Measurements from ENCODE around the gene CFAP46. TPM values are rescaled to one million over a fixed set of nuclear protein-coding genes. Genes with fewer than 3 reads are reported as not detected.
A peak's percentile ranks its signal among the peaks of the same experiment; 100 is the strongest.

The CFAP46 gene
- total RNA-seq, 4 donors from 2014 or later, result not detected

DNA sequence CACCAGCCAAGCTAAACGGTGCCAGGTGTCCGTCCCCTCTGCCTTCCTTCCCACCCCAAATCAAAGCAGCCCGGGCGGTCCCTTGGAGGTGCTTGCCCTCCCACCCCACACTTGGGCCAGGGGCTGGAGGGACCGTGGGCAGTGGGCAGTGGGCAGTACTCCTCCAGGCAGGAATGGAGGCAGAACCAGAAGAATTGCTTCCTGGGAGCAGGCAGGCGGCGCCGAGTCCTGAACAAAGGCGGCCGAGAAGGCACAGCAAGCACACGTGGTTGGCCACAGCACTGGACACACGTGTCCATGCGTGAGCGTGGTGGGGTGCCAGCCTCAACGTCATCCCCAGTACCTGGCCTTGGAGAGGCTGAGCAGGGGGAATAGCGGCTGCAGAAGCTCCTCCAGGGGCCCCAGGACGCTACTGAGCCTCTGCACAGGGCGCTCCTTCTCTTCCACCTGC, 108.0 kb downstream of the CFAP46 start:
- TF ChIP-seq POLR2A (IDR thresholded peaks at IDR 0.05), result no peak
- TF ChIP-seq, protein P1, sequence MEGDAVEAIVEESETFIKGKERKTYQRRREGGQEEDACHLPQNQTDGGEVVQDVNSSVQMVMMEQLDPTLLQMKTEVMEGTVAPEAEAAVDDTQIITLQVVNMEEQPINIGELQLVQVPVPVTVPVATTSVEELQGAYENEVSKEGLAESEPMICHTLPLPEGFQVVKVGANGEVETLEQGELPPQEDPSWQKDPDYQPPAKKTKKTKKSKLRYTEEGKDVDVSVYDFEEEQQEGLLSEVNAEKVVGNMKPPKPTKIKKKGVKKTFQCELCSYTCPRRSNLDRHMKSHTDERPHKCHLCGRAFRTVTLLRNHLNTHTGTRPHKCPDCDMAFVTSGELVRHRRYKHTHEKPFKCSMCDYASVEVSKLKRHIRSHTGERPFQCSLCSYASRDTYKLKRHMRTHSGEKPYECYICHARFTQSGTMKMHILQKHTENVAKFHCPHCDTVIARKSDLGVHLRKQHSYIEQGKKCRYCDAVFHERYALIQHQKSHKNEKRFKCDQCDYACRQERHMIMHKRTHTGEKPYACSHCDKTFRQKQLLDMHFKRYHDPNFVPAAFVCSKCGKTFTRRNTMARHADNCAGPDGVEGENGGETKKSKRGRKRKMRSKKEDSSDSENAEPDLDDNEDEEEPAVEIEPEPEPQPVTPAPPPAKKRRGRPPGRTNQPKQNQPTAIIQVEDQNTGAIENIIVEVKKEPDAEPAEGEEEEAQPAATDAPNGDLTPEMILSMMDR (IDR thresholded peaks at IDR 0.05), result no peak
- H3K4me3 ChIP-seq, result no peak overlapping the region
- no peaks in the 10 kb centered on the region for H3K9me3 ChIP-seq
- H3K27me3 ChIP-seq, result no peaks in the 10 kb centered on the region
- no peaks in the 10 kb centered on the region for H3K36me3 ChIP-seq
- peaks cover 0 to 4% (median 0%) of the 10 kb centered on the region in 4 donors for H3K4me1 ChIP-seq
- H3K27ac ChIP-seq, result no peak overlapping the region
- DNase-seq, result peak in 2 of 3 donors; percentile 26 to 35

DNA sequence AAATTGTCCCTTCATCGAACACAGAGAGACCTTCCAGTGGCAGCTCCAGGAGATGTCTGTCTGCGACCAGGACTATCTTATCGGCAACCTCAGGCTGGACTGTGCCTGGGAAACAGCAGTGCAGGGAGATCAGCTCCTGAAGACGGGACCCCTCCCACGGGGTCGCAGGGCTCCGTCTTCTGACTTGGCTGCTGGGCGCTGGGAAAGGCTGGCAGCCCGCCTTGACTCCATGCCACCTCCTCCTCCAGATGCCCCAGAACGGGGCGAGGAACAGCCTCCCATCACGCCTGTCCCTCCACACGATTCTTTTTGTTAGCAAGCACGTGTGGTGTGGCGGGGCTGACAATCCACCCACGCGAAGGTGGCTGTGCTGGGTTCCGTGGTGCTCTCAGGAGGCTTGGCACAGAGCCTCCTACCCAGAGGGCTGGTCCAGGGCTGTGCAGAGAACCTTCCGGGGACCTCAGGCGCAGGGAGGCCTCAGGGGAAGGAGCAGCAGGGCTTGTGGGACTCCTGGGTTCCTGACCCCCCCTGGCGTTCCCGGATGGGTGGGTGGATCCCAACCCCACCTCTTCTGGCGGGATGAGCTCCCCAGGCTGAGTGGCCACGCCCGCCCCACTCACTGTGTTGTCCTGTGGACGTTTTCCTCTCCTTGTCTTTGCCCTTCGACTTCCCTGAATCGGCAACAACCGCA, 108.8 kb downstream of the CFAP46 start:
- H3K36me3 ChIP-seq, result no peaks in the 10 kb centered on the region
- no peak overlapping the region for H3K4me3 ChIP-seq
- no peaks in the 10 kb centered on the region for H3K9me3 ChIP-seq
- H3K27ac ChIP-seq, result no peak overlapping the region
- DNase-seq, result peak in 1 of 3 donors; percentile 36
- H3K27me3 ChIP-seq, result no peaks in the 10 kb centered on the region
- peaks cover 0 to 4% (median 0%) of the 10 kb centered on the region in 4 donors for H3K4me1 ChIP-seq
- TF ChIP-seq, protein P1 (IDR thresholded peaks at IDR 0.05), result no peak
- no peak for TF ChIP-seq POLR2A (IDR thresholded peaks at IDR 0.05)

DNA sequence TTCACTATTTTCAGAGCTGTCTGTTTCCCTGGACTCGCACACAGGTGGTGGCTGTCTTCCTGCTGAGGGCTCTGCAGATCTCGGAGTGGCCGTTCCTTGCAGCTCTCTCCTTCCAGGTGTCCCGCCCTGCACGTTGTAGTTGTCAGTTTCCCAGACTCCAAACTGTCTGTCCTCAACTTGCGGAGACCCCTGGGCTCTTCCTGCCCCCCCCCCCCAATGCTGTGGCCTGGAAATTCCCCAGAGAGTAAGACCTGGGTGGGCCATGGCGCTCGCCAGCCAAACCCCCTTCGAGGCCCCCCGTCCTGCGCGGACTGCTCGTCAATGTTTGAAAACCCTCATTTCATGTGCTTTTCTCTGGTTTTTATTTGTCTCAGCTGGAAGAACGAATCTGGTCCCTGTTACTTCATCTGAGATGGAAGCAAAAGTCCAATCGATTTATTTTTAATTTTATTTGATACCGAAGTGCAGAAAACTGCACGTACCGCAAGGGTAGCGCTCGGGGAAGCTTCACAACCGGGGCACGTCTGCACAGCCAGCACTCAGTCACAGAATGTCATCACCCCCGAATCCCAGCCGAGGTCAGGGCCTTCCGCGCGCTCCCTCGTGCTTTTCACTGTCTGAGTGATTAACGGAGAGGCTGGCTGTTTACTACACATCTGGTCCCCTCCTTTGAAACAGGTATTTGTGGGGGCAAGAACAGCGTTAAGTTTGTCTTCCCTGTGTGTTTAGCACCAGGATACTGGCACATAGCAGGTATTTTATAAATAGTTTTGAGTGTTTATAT, 110.0 kb downstream of the CFAP46 start:
- H3K27ac ChIP-seq, result no peak overlapping the region
- no peak for DNase-seq
- H3K36me3 ChIP-seq, result no peaks in the 10 kb centered on the region
- H3K27me3 ChIP-seq, result no peaks in the 10 kb centered on the region
- H3K4me3 ChIP-seq, result no peak overlapping the region
- no peaks in the 10 kb centered on the region for H3K9me3 ChIP-seq
- TF ChIP-seq, protein P1 (IDR thresholded peaks at IDR 0.05), result no peak
- no peak for TF ChIP-seq POLR2A (IDR thresholded peaks at IDR 0.05)
- H3K4me1 ChIP-seq, result peaks cover 0 to 4% (median 0%) of the 10 kb centered on the region in 4 donors

DNA sequence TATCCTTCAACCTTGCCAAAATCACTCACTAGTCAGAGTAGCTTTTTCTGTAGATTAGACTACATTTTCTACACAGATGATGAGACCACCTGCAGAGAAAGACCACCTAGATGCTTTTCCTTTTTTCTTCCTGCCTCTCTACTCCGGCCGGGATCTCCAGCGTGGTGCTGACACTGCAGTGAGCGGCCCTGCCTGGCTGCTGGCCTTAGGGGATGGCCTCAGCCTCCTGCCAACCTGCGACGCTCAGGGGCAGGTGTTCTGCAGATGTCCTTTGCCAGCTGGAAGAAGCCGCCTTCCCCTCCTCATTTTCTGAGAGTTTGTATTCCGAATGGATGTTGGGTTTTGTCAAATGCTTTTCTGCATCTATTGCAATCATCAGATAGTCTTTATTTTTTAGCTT, 113.0 kb downstream of the CFAP46 start:
- Histone ChIP-seq H3K27ac (no peak overlapping the region), H3K4me3 (no peak overlapping the region), H3K4me1 (no peaks in the 10 kb centered on the region), H3K36me3 (no peaks in the 10 kb centered on the region), H3K27me3 (no peaks in the 10 kb centered on the region), H3K9me3 (no peaks in the 10 kb centered on the region)
- TF ChIP-seq, protein P1 (IDR thresholded peaks at IDR 0.05), result no peak
- TF ChIP-seq POLR2A (IDR thresholded peaks at IDR 0.05), result no peak
- DNase-seq, result peak in 1 of 3 donors; percentile 31

DNA sequence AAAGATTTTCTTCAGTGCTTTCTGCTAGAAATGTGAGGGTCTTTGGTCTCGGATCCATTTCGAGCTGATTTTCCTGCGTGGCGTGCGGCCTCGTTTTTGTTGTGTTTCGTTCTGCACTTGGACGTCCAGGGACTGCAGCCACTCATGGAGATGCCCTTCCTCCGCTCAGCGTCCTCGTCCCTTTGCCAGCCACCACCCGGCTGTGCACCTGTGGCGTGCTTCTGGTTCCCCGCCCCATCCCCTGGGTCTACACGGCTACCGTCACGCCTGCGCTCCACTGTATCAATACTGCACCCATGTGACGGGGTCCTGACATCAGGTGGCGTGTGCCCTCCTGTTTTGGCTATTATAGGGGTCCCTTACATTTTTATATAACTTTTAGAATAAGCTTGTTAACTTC, 113.7 kb downstream of the CFAP46 start:
- Histone ChIP-seq H3K36me3 (no peaks in the 10 kb centered on the region), H3K4me1 (no peaks in the 10 kb centered on the region), H3K27ac (no peak overlapping the region), H3K27me3 (no peaks in the 10 kb centered on the region), H3K4me3 (no peak overlapping the region), H3K9me3 (no peaks in the 10 kb centered on the region)
- TF ChIP-seq, protein P1 (IDR thresholded peaks at IDR 0.05), result no peak
- no peak for TF ChIP-seq POLR2A (IDR thresholded peaks at IDR 0.05)
- peak in 2 of 3 donors; percentile 22 to 31 for DNase-seq

Data from Peyer's patch (tissue), 4 donors.